IPS-NIHi7 (cell line): ENCODE data around the gene CCDC89.

ENCODE experiments used
- DNase-seq: peaks from one replicate; pipeline ENCODE4 v3.0.0; 2012; ENCODE audit warnings: mixed read lengths; ENCODE audit errors: extremely low spot score

Gene CCDC89

GRCh38 chr11:85652786-85653447 lies 33.1 kb downstream of the CCDC89 start:
- DNase-seq = no peak

- no peak for DNase-seq
Measured at GRCh38 chr11:85651118-85651517, 34.9 kb downstream of the CCDC89 start.

GRCh38 chr11:85647604-85648299 lies 38.2 kb downstream of the CCDC89 start, which contains the start of gene TMEM126A:
Gene TMEM126A, plus strand, starts transcription at chr11:85647967. Its CDS starts 2,289 bp downstream, at chr11:85650256.
- peak; percentile 91 for DNase-seq

- DNase-seq = no peak
Measured at GRCh38 chr11:85647078-85647477, 38.9 kb downstream of the CCDC89 start.

GRCh38 chr11:85643191-85643614 lies 42.8 kb downstream of the CCDC89 start:
- no peak for DNase-seq

- DNase-seq = no peak
Measured at GRCh38 chr11:85634747-85635146, 51.2 kb downstream of the CCDC89 start.
